CD14-positive monocyte (primary cell): ENCODE results near the gene SART3. TPM values are rescaled to one million over a fixed set of nuclear protein-coding genes. Genes with fewer than 3 reads are reported as not detected.

Source experiments
- DNase-seq, 3 donors: peaks; one replicate each; pipeline ENCODE4 v3.0.0-alpha.2; 2011 to 2022
- H2AFZ ChIP-seq: 2 replicates; pipeline ENCODE4 v1.6.0; 2012; ENCODE audit warnings: mild to moderate bottlenecking, low read depth, low read length, inconsistent platforms; ENCODE audit not compliant: insufficient read depth, poor library complexity, severe bottlenecking
- H3K27ac ChIP-seq, 2 donors: 1 replicate in 1 of 2; 2 replicates in 1 of 2; pipeline ENCODE4 v1.5.1; 2012 to 2013; ENCODE audit warnings: low read length in 2 of 2, control low read depth in 1 of 2, inconsistent platforms in 1 of 2, low read depth in 1 of 2, mild to moderate bottlenecking in 1 of 2
- H3K27me3 ChIP-seq, 2 donors: one replicate each; pipeline versions ENCODE4 v1.6.0 to v1.6.1; 2011 to 2013; ENCODE audit warnings: low read length in 2 of 2; ENCODE audit not compliant: control insufficient read depth in 2 of 2, insufficient read depth in 2 of 2
- H3K36me3 ChIP-seq, 2 donors: replicated peaks in 1 of 2; 1 replicate in 1 of 2; 2 replicates in 1 of 2; pipeline versions ENCODE4 v1.5.1 to v1.6.1; 2012 to 2013; ENCODE audit warnings: low read length in 2 of 2, control low read depth in 1 of 2, inconsistent platforms in 1 of 2, mild to moderate bottlenecking in 1 of 2; ENCODE audit not compliant: insufficient read depth in 2 of 2, control insufficient read depth in 1 of 2
- H3K4me1 ChIP-seq, 2 donors: 1 replicate in 1 of 2; 2 replicates in 1 of 2; pipeline versions ENCODE4 v1.5.1 to v1.6.1; 2012 to 2013; ENCODE audit warnings: low read length in 2 of 2, control low read depth in 1 of 2, inconsistent platforms in 1 of 2, mild to moderate bottlenecking in 1 of 2, moderate library complexity in 1 of 2; ENCODE audit not compliant: insufficient read depth in 2 of 2, control insufficient read depth in 1 of 2
- H3K4me2 ChIP-seq: replicated peaks from 2 replicates; pipeline ENCODE3; 2012; ENCODE audit warnings: low read length, moderate library complexity, mild to moderate bottlenecking; ENCODE audit not compliant: poor library complexity, severe bottlenecking; ENCODE audit errors: extremely low read depth
- H3K4me3 ChIP-seq, 3 experiments: fragments of 200-600 bp in 1 of 3; sonication (generic) in 1 of 3; replicated peaks in 1 of 3; 1 replicate in 2 of 3; 2 replicates in 1 of 3; pipeline ENCODE4 v1.5.1; 2011 to 2013; ENCODE audit warnings: low read length in 3 of 3, mild to moderate bottlenecking in 3 of 3, control low read depth in 2 of 3, low read depth in 2 of 3, inconsistent platforms in 1 of 3, moderate library complexity in 1 of 3
- H3K79me2 ChIP-seq: 2 replicates; pipeline ENCODE4 v1.6.0; 2012; ENCODE audit warnings: mild to moderate bottlenecking, control low read depth, inconsistent platforms, low read length, moderate library complexity; ENCODE audit not compliant: insufficient read depth
- H3K9ac ChIP-seq: 2 replicates; pipeline ENCODE4 v1.6.0; 2017; ENCODE audit warnings: low read length, mild to moderate bottlenecking; ENCODE audit not compliant: insufficient read depth, poor library complexity, severe bottlenecking
- H3K9me3 ChIP-seq, 2 donors: replicated peaks in 1 of 2; 1 replicate in 1 of 2; 2 replicates in 1 of 2; pipeline versions ENCODE4 v1.5.1 to v1.6.1; 2012 to 2013; ENCODE audit warnings: low read length in 2 of 2, control low read depth in 1 of 2; ENCODE audit not compliant: control insufficient read depth in 1 of 2, insufficient read depth in 1 of 2
- H4K20me1 ChIP-seq: 2 replicates; pipeline ENCODE4 v1.6.0; 2012; ENCODE audit warnings: mild to moderate bottlenecking, low read length, control low read depth, moderate library complexity; ENCODE audit not compliant: insufficient read depth
- H3K27ac Mint-ChIP-seq, 7 donors: one replicate each; pipeline ENCODE4 v1.8.0; 2020; ENCODE audit warnings: mild to moderate bottlenecking in 7 of 7, mixed read lengths in 7 of 7, moderate library complexity in 6 of 7, inconsistent platforms in 2 of 7
- H3K27me3 Mint-ChIP-seq, 3 donors: one replicate each; pipeline ENCODE4 v1.8.0; 2021 to 2022; ENCODE audit warnings: low read depth in 3 of 3, mild to moderate bottlenecking in 3 of 3, mixed read lengths in 3 of 3, moderate library complexity in 3 of 3, inconsistent platforms in 1 of 3
- H3K36me3 Mint-ChIP-seq, 2 donors: one replicate each; pipeline ENCODE4 v1.8.0; 2020; ENCODE audit warnings: mixed read lengths in 2 of 2, inconsistent platforms in 1 of 2, mild to moderate bottlenecking in 1 of 2
- H3K4me1 Mint-ChIP-seq: one replicate; pipeline ENCODE4 v1.8.0; 2020; ENCODE audit warnings: mild to moderate bottlenecking, mixed read lengths
- H3K4me3 Mint-ChIP-seq, 2 donors: one replicate each; pipeline ENCODE4 v1.8.0; 2020; ENCODE audit warnings: mild to moderate bottlenecking in 2 of 2, mixed read lengths in 2 of 2, moderate library complexity in 1 of 2
- H3K9me3 Mint-ChIP-seq, 7 donors: one replicate each; pipeline ENCODE4 v1.8.0; 2020 to 2022; ENCODE audit warnings: mixed read lengths in 7 of 7, mild to moderate bottlenecking in 6 of 7, moderate library complexity in 6 of 7, inconsistent platforms in 2 of 7
- WGBS: methylation state at CpG from one replicate; pipeline ENCODE4 v1.1.5; 2013; ENCODE audit warnings: missing lambda C conversion rate; ENCODE audit not compliant: insufficient coverage; 5-methylcytosine and 5-hydroxymethylcytosine counted together
- intact Hi-C, 2 donors: fragments of 100-400 bp; cut with micrococcal nuclease; formaldehyde crosslinking; loops; one replicate each; pipeline versions ENCODE4 v1.15.0 to v1.15.1; 2023
- polyA plus RNA-seq, 3 donors: library from polyadenylated mRNA; depleted of rRNA in 1 of 3; unstranded in 2 of 3; stranded (reverse) in 1 of 3; fragments of 300-500 nt in 2 of 3; fragments of >200 nt in 1 of 3; fragmentation: Illumina TruSeq in 2 of 3; gene quantifications; 1 replicate in 2 of 3; 2 replicates in 1 of 3; pipeline ENCODE4 v1.2.3, GENCODE V29; 2012 to 2021
- TF ChIP-seq, protein P1 (sequence below): fragments of 200-600 bp; IDR thresholded peaks from one replicate; pipeline ENCODE4 v1.8.0; 2022; ENCODE audit warnings: antibody characterized with exemption, mild to moderate bottlenecking

The SART3 gene
- polyA plus RNA-seq, 3 donors: 10.3 to 20.9 (median 20.6) TPM

- no peak overlapping the region for H3K4me3 Mint-ChIP-seq
- no peak overlapping the region for H3K27ac ChIP-seq
- no peaks in the 10 kb centered on the region for H3K4me1 Mint-ChIP-seq
- no peak overlapping the region for H2AFZ ChIP-seq
- H3K9me3 Mint-ChIP-seq: peaks cover 0 to under 1% (median 0%) of the 10 kb centered on the region in 7 donors
- no peaks in the 10 kb centered on the region for H3K27me3 ChIP-seq
- intact Hi-C loops: loop anchor here in 1 of 2 donors (10.0 kb wide), 1 partner anchor 381 kb away; no protein-coding TSS in a partner anchor
- no peak overlapping the region for H3K9ac ChIP-seq
- H3K4me1 ChIP-seq: no peaks in the 10 kb centered on the region
- no peaks in the 10 kb centered on the region for H3K9me3 ChIP-seq
- no peaks in the 10 kb centered on the region for H4K20me1 ChIP-seq
- no peak overlapping the region for H3K4me2 ChIP-seq
- H3K36me3 ChIP-seq: peaks cover 10 to 19% of the 10 kb centered on the region in 2 donors
- DNase-seq: no peak
- H3K4me3 ChIP-seq: no peak overlapping the region
- peaks cover 8 to 19% of the 10 kb centered on the region in 2 donors for H3K36me3 Mint-ChIP-seq
- no CpG with 5 or more reads among the region's 2 CpGs for WGBS
- H3K27ac Mint-ChIP-seq: no peak overlapping the region
- TF ChIP-seq, protein P1, sequence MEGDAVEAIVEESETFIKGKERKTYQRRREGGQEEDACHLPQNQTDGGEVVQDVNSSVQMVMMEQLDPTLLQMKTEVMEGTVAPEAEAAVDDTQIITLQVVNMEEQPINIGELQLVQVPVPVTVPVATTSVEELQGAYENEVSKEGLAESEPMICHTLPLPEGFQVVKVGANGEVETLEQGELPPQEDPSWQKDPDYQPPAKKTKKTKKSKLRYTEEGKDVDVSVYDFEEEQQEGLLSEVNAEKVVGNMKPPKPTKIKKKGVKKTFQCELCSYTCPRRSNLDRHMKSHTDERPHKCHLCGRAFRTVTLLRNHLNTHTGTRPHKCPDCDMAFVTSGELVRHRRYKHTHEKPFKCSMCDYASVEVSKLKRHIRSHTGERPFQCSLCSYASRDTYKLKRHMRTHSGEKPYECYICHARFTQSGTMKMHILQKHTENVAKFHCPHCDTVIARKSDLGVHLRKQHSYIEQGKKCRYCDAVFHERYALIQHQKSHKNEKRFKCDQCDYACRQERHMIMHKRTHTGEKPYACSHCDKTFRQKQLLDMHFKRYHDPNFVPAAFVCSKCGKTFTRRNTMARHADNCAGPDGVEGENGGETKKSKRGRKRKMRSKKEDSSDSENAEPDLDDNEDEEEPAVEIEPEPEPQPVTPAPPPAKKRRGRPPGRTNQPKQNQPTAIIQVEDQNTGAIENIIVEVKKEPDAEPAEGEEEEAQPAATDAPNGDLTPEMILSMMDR: no peak
- no peaks in the 10 kb centered on the region for H3K79me2 ChIP-seq
- peaks cover 2 to 4% (median 2%) of the 10 kb centered on the region in 3 donors for H3K27me3 Mint-ChIP-seq
These were observed 12.3 kb upstream of the SART3 start for GRCh38 chr12:108573317-108573716.

- Histone ChIP-seq H3K79me2 (no peaks in the 10 kb centered on the region), H3K4me2 (no peak overlapping the region), H3K27ac (no peak overlapping the region), H3K9me3 (no peaks in the 10 kb centered on the region), H3K27me3 (no peaks in the 10 kb centered on the region), H3K36me3 (peaks cover 14 to 26% of the 10 kb centered on the region in 2 donors), H3K4me1 (peaks cover 7 to 9% of the 10 kb centered on the region in 2 donors), H2AFZ (no peak overlapping the region), H4K20me1 (no peaks in the 10 kb centered on the region), H3K9ac (no peak overlapping the region), H3K4me3 (no peak overlapping the region)
- TF ChIP-seq, protein P1: no peak
- peaks cover 16 to 28% of the 10 kb centered on the region in 2 donors for H3K36me3 Mint-ChIP-seq
- H3K27me3 Mint-ChIP-seq: peaks cover 2 to 4% (median 2%) of the 10 kb centered on the region in 3 donors
- WGBS: 100% methylated on average over 1 of the region's 8 CpGs
- intact Hi-C loops: loop anchor here in 1 of 2 donors (10.0 kb wide), 1 partner anchor 383 kb away; no protein-coding TSS in a partner anchor
- H3K9me3 Mint-ChIP-seq: no peaks in the 10 kb centered on the region
- H3K4me1 Mint-ChIP-seq: peaks cover 7% of the 10 kb centered on the region
- no peak overlapping the region for H3K4me3 Mint-ChIP-seq
- H3K27ac Mint-ChIP-seq: peak overlapping the region in 1 of 7 donors; percentile 42
- no peak for DNase-seq
These were observed 11.3 kb upstream of the SART3 start for GRCh38 chr12:108572166-108572790.
